KOPT-K1 (cell line): Measurements from ENCODE around the gene GPR107.
A peak's percentile ranks its signal among the peaks of the same experiment; 100 is the strongest.

Source experiments
- H3K27ac ChIP-seq: fragments of 200-600 bp; sonication (generic); 2 replicates; pipeline ENCODE4 v1.5.1; 2016; ENCODE audit warnings: antibody characterized with exemption, mild to moderate bottlenecking, low read depth, low read length; ENCODE audit not compliant: poor library complexity, severe bottlenecking
- H3K36me3 ChIP-seq: fragments of 200-600 bp; sonication (generic); 2 replicates; pipeline ENCODE4 v1.5.1; 2017; ENCODE audit warnings: antibody characterized with exemption, mild to moderate bottlenecking, low read length, moderate library complexity; ENCODE audit not compliant: insufficient read depth
- H3K9me3 ChIP-seq: fragments of 200-600 bp; sonication (generic); 2 replicates; pipeline ENCODE4 v1.5.1; 2017; ENCODE audit warnings: antibody characterized with exemption, low read length, mild to moderate bottlenecking; ENCODE audit not compliant: insufficient read depth, poor library complexity, severe bottlenecking

The GPR107 gene

GRCh38 chr9:130022566-130023143 lies 31.1 kb upstream of the GPR107 start:
- H3K27ac ChIP-seq: no peak overlapping the region
- no peaks in the 10 kb centered on the region for H3K9me3 ChIP-seq
- peaks cover 28% of the 10 kb centered on the region for H3K36me3 ChIP-seq

GRCh38 chr9:130023144-130023787 lies 30.4 kb upstream of the GPR107 start:
- Histone ChIP-seq H3K27ac (no peak overlapping the region), H3K9me3 (no peaks in the 10 kb centered on the region), H3K36me3 (peaks cover 22% of the 10 kb centered on the region)

GRCh38 chr9:130023994-130024596 lies 29.6 kb upstream of the GPR107 start:
- Histone ChIP-seq H3K9me3 (no peaks in the 10 kb centered on the region), H3K27ac (no peak overlapping the region), H3K36me3 (peaks cover 14% of the 10 kb centered on the region; the same call in 1 of the 2 replicates)

- Histone ChIP-seq H3K9me3 (no peaks in the 10 kb centered on the region), H3K36me3 (peaks cover 10% of the 10 kb centered on the region; the same call in 1 of the 2 replicates), H3K27ac (no peak overlapping the region)
These were observed 29.1 kb upstream of the GPR107 start for GRCh38 chr9:130024597-130024994.

GRCh38 chr9:130026583-130027340 lies 26.9 kb upstream of the GPR107 start:
- Histone ChIP-seq H3K9me3 (no peaks in the 10 kb centered on the region), H3K36me3 (no peaks in the 10 kb centered on the region), H3K27ac (no peak overlapping the region)

- Histone ChIP-seq H3K9me3 (no peaks in the 10 kb centered on the region), H3K27ac (no peak overlapping the region), H3K36me3 (no peaks in the 10 kb centered on the region)
These were observed 26.0 kb upstream of the GPR107 start for GRCh38 chr9:130027533-130028365.

GRCh38 chr9:130028493-130029222 lies 25.0 kb upstream of the GPR107 start:
- Histone ChIP-seq H3K27ac (no peak overlapping the region), H3K9me3 (no peaks in the 10 kb centered on the region), H3K36me3 (no peaks in the 10 kb centered on the region)

GRCh38 chr9:130029223-130029973 lies 24.3 kb upstream of the GPR107 start:
- Histone ChIP-seq H3K9me3 (no peaks in the 10 kb centered on the region), H3K27ac (no peak overlapping the region)

GRCh38 chr9:130030651-130031127 lies 23.0 kb upstream of the GPR107 start:
- no peaks in the 10 kb centered on the region for H3K9me3 ChIP-seq
- no peak overlapping the region for H3K27ac ChIP-seq
- peaks cover 12% of the 10 kb centered on the region; the same call in 1 of the 2 replicates for H3K36me3 ChIP-seq

More at GRCh38 chr9:130029223-130029973, 24.3 kb upstream of the GPR107 start:
- 0 out of 2 replicates have a peak, but pooled peaks cover 1% of the 10 kb centered on the region for H3K36me3 ChIP-seq

GRCh38 chr9:130034570-130034969 lies 19.1 kb upstream of the GPR107 start:
- no peaks in the 10 kb centered on the region for H3K9me3 ChIP-seq
- no peak overlapping the region for H3K27ac ChIP-seq
- peaks cover 12% of the 10 kb centered on the region; the same call in 1 of the 2 replicates for H3K36me3 ChIP-seq

GRCh38 chr9:130036099-130036498 lies 17.6 kb upstream of the GPR107 start:
- Histone ChIP-seq H3K36me3 (peaks cover 12% of the 10 kb centered on the region; the same call in 1 of the 2 replicates), H3K27ac (peak overlapping the region; percentile 16), H3K9me3 (no peaks in the 10 kb centered on the region)

GRCh38 chr9:130039528-130040147 lies 14.1 kb upstream of the GPR107 start:
- Histone ChIP-seq H3K36me3 (peaks cover 9% of the 10 kb centered on the region; the same call in 1 of the 2 replicates), H3K27ac (peak overlapping the region; percentile 91), H3K9me3 (no peaks in the 10 kb centered on the region)
